Measurements from ENCODE around the gene CD200R1L.

DNA sequence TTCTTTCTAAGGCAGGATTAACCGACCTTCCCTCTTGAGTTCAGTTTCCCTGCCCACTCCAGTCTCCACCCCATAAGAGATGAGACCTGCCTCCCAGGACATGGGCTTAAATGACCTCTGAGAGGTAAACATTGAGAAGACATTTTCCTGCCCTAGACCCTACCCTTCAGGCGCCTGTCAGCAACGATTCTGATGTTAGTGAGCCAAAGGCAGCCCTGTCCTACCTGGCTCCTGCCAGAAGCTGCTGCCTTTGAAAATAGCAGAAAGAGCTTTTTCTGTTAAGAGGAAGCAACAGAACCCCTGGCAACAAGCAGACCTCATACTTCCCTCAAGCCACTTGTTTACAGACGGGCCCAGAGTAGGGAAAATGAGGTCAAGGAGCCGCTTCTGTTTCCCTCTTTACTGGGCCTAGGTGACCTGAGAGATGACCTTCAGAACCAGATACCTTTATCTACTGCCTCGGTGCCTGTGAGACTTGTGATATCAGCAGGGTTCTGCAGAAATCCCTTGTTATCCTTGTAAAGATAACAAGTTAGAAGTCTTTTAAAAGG lies 52.0 kb downstream of the CD200R1L start:
- TF ChIP-seq POLR2AphosphoS5 (IDR thresholded peaks at IDR 0.05; ENCODE audit: low read depth, low read length) (no peak), POU2F2 (IDR thresholded peaks at IDR 0.05; ENCODE audit: low read depth, low read length) (no peak)
